H1 (cell line): Measurements from ENCODE around the gene SLC25A45. TPM values are rescaled to one million over a fixed set of nuclear protein-coding genes. Genes with fewer than 3 reads are reported as not detected.

ENCODE experiments used
- CTCF ChIA-PET: fragments of 300-600 bp; sonication (Branson Sonifier 250); formaldehyde crosslinking; loops from one replicate; lab custom pipeline; 2021; ENCODE audit not compliant: partially characterized antibody; lab: Charles Lee
- POLR2A ChIA-PET: fragments of 300-600 bp; sonication (Branson Sonifier 250); formaldehyde crosslinking; loops from one replicate; lab custom pipeline; 2021; ENCODE audit warnings: inconsistent platforms; ENCODE audit not compliant: partially characterized antibody; lab: Charles Lee
- DNase-seq, 2 experiments: peaks; one replicate each; pipeline versions ENCODE4 v3.0.0 to v3.0.0-alpha.2; 2010 to 2022; ENCODE audit warnings: low spot score in 2 of 2, low read depth in 1 of 2, mixed read lengths in 1 of 2
- FAIRE-seq: peaks from 2 replicates; lab custom pipeline; 2011; peaks lifted over from hg19 to GRCh38; lab: Jason Lieb, UNC
- H2AFZ ChIP-seq: 2 replicates; pipeline ENCODE4 v1.8.1; 2012; ENCODE audit warnings: low read length, inconsistent platforms
- H2AK5ac ChIP-seq: 2 replicates; pipeline ENCODE4 v1.6.1; 2013; ENCODE audit warnings: low read depth, low read length
- H2BK120ac ChIP-seq: replicated peaks from 2 replicates; pipeline ENCODE3; 2013; ENCODE audit warnings: low read depth, low read length, inconsistent platforms
- H2BK12ac ChIP-seq: 2 replicates; pipeline ENCODE4 v1.6.1; 2013; ENCODE audit warnings: low read depth, low read length
- H2BK15ac ChIP-seq: 2 replicates; pipeline ENCODE4 v1.6.1; 2013; ENCODE audit warnings: low read length
- H2BK20ac ChIP-seq: 2 replicates; pipeline ENCODE4 v1.6.1; 2013; ENCODE audit warnings: low read length
- H2BK5ac ChIP-seq: 2 replicates; pipeline ENCODE4 v1.6.1; 2013; ENCODE audit warnings: low read depth, low read length
- H3K14ac ChIP-seq: 2 replicates; pipeline ENCODE4 v1.6.1; 2013; ENCODE audit warnings: inconsistent platforms; ENCODE audit not compliant: insufficient read length
- H3K18ac ChIP-seq: 2 replicates; pipeline ENCODE4 v1.6.1; 2013; ENCODE audit warnings: low read length; ENCODE audit errors: extremely low read depth
- H3K23ac ChIP-seq: 2 replicates; pipeline ENCODE4 v1.6.1; 2013; ENCODE audit warnings: inconsistent platforms; ENCODE audit not compliant: insufficient read length
- H3K23me2 ChIP-seq: 2 replicates; pipeline ENCODE4 v1.6.1; 2013; ENCODE audit warnings: low read depth, low read length
- H3K27ac ChIP-seq: 2 replicates; pipeline ENCODE4 v1.6.1; 2011; ENCODE audit warnings: low read depth, low read length, inconsistent platforms
- H3K27me3 ChIP-seq, 4 experiments: replicated peaks in 1 of 4; 1 replicate in 1 of 4; 2 replicates in 3 of 4; pipeline versions ENCODE4 v1.6.1 to v1.8.1; 2011 to 2013; ENCODE audit warnings: low read length in 3 of 4, mild to moderate bottlenecking in 3 of 4, inconsistent platforms in 2 of 4, mixed read lengths in 2 of 4, moderate library complexity in 1 of 4; ENCODE audit not compliant: control insufficient read depth in 3 of 4, insufficient read depth in 3 of 4; ENCODE audit errors: extremely low read depth in 1 of 4
- H3K36me3 ChIP-seq, 4 experiments: 2 replicates each; pipeline versions ENCODE4 v1.6.1 to v1.8.1; 2011 to 2013; ENCODE audit warnings: mild to moderate bottlenecking in 4 of 4, low read length in 3 of 4, moderate library complexity in 2 of 4, control low read depth in 1 of 4, inconsistent platforms in 1 of 4; ENCODE audit not compliant: insufficient read depth in 4 of 4, control insufficient read depth in 2 of 4
- H3K4ac ChIP-seq: replicated peaks from 2 replicates; pipeline ENCODE3; 2013; ENCODE audit warnings: low read length, low read depth, mixed read lengths, inconsistent platforms; ENCODE audit not compliant: insufficient read length
- H3K4me1 ChIP-seq, 4 experiments: replicated peaks in 1 of 4; 1 replicate in 1 of 4; 2 replicates in 3 of 4; pipeline versions ENCODE4 v1.6.1 to v1.8.1; 2011 to 2013; ENCODE audit warnings: low read length in 3 of 4, inconsistent platforms in 2 of 4, mixed read lengths in 1 of 4; ENCODE audit not compliant: insufficient read depth in 4 of 4, control insufficient read depth in 3 of 4
- H3K4me2 ChIP-seq, 2 experiments: 2 replicates each; pipeline versions ENCODE4 v1.6.1 to v1.8.1; 2011 to 2013; ENCODE audit warnings: low read depth in 2 of 2, low read length in 2 of 2, control low read depth in 1 of 2, inconsistent platforms in 1 of 2, mild to moderate bottlenecking in 1 of 2; ENCODE audit not compliant: insufficient read depth in 1 of 2
- H3K4me3 ChIP-seq, 4 experiments: fragments of 200-600, 300-600 bp in 1 of 4; sonication (generic), shearing (Covaris generic), sonication (Bioruptor Twin) in 1 of 4; 2 replicates each; pipeline versions ENCODE4 v1.5.1 to v1.8.1; 2011 to 2016; ENCODE audit warnings: low read length in 4 of 4, low read depth in 3 of 4, control low read depth in 2 of 4, inconsistent platforms in 2 of 4, mild to moderate bottlenecking in 2 of 4, mixed read lengths in 1 of 4, moderate library complexity in 1 of 4; ENCODE audit not compliant: insufficient read depth in 2 of 4; ENCODE audit errors: extremely low read depth in 1 of 4
- H3K56ac ChIP-seq: replicated peaks from 2 replicates; pipeline ENCODE3; 2013; ENCODE audit warnings: low read depth, mild to moderate bottlenecking, mixed read lengths, low read length, inconsistent platforms; ENCODE audit not compliant: insufficient read length
- H3K79me1 ChIP-seq: 2 replicates; pipeline ENCODE4 v1.6.1; 2013; ENCODE audit warnings: low read depth, low read length, control low read depth
- H3K79me2 ChIP-seq, 2 experiments: 2 replicates each; pipeline versions ENCODE4 v1.6.1 to v1.8.1; 2012 to 2013; ENCODE audit warnings: low read length in 2 of 2, mild to moderate bottlenecking in 2 of 2, inconsistent platforms in 1 of 2; ENCODE audit not compliant: insufficient read depth in 2 of 2, control insufficient read depth in 1 of 2
- H3K9ac ChIP-seq, 4 experiments: replicated peaks in 1 of 4; 1 replicate in 1 of 4; 2 replicates in 3 of 4; pipeline versions ENCODE4 v1.6.1 to v1.8.1; 2011 to 2013; ENCODE audit warnings: low read depth in 3 of 4, low read length in 3 of 4, control low read depth in 2 of 4, mild to moderate bottlenecking in 2 of 4, moderate library complexity in 2 of 4, inconsistent platforms in 1 of 4; ENCODE audit errors: extremely low read depth in 1 of 4
- H3K9me3 ChIP-seq, 2 experiments: 2 replicates each; pipeline versions ENCODE4 v1.6.1 to v1.8.1; 2012 to 2013; ENCODE audit warnings: mild to moderate bottlenecking in 2 of 2, moderate library complexity in 2 of 2, control low read depth in 1 of 2, inconsistent platforms in 1 of 2, low read depth in 1 of 2, low read length in 1 of 2, mixed read lengths in 1 of 2; ENCODE audit not compliant: insufficient read depth in 2 of 2
- H4K20me1 ChIP-seq, 2 experiments: replicated peaks in 1 of 2; 2 replicates each; pipeline versions ENCODE3 to v1.8.1; 2011 to 2013; ENCODE audit warnings: inconsistent platforms in 2 of 2, low read length in 2 of 2, mild to moderate bottlenecking in 1 of 2; ENCODE audit not compliant: insufficient read depth in 2 of 2, control insufficient read depth in 1 of 2
- H4K5ac ChIP-seq: 2 replicates; pipeline ENCODE4 v1.6.1; 2013; ENCODE audit warnings: low read length, low read depth, mixed read lengths, inconsistent platforms; ENCODE audit not compliant: insufficient read length
- H4K8ac ChIP-seq: 2 replicates; pipeline ENCODE4 v1.8.0; 2013; ENCODE audit warnings: mild to moderate bottlenecking, moderate library complexity, low read length, inconsistent platforms; ENCODE audit not compliant: insufficient read depth; ENCODE audit errors: extremely low read depth
- H4K91ac ChIP-seq: replicated peaks from 2 replicates; pipeline ENCODE3; 2013; ENCODE audit warnings: low read length, mixed read lengths, inconsistent platforms; ENCODE audit not compliant: insufficient read length
- ATF2 ChIP-seq: IDR thresholded peaks from 2 replicates; pipeline ENCODE4 v1.6.1; 2012; ENCODE audit warnings: low read length, inconsistent platforms
- BRCA1 ChIP-seq: IDR thresholded peaks from 2 replicates; pipeline ENCODE4 v1.6.1; 2012; ENCODE audit warnings: low read depth, low read length, improper control_type of control experiment
- CTBP2 ChIP-seq: IDR thresholded peaks from 2 replicates; pipeline ENCODE4 v1.7.0; 2011; ENCODE audit warnings: borderline replicate concordance, mild to moderate bottlenecking, moderate library complexity, mixed read lengths, low read length; ENCODE audit not compliant: insufficient read depth, insufficient read length
- EGR1 ChIP-seq: IDR thresholded peaks from 2 replicates; pipeline ENCODE4 v1.6.1; 2011; ENCODE audit warnings: low read depth, low read length, borderline replicate concordance
- FOSL1 ChIP-seq: IDR thresholded peaks from 2 replicates; pipeline ENCODE4 v1.6.1; 2011; ENCODE audit warnings: mild to moderate bottlenecking, low read depth, low read length, moderate library complexity; ENCODE audit not compliant: insufficient read depth
- JUND ChIP-seq: IDR thresholded peaks from 2 replicates; pipeline ENCODE4 v1.6.1; 2011; ENCODE audit warnings: mild to moderate bottlenecking, improper control_type of control experiment, low read length
- MAFK ChIP-seq: IDR thresholded peaks from 2 replicates; pipeline ENCODE4 v1.6.1; 2012; ENCODE audit warnings: low read depth, mild to moderate bottlenecking, improper control_type of control experiment, low read length
- POLR2AphosphoS5 ChIP-seq: IDR thresholded peaks from 2 replicates; pipeline ENCODE4 v1.6.1; 2011; ENCODE audit warnings: low read depth, low read length
- RNF2 ChIP-seq: fragments of 200-900, 300-1000 bp; sonication (generic); IDR thresholded peaks from 2 replicates; pipeline ENCODE4 v1.7.1; 2016; ENCODE audit warnings: borderline replicate concordance, low read depth, mild to moderate bottlenecking, antibody characterized with exemption, low read length; ENCODE audit not compliant: poor library complexity, severe bottlenecking; ENCODE audit errors: missing control alignments
- RXRA ChIP-seq: IDR thresholded peaks from 2 replicates; pipeline ENCODE4 v1.6.1; 2011; ENCODE audit warnings: low read depth, mild to moderate bottlenecking, low read length, moderate library complexity; ENCODE audit not compliant: insufficient read depth
- WGBS, 2 experiments: shearing (Covaris generic) in 1 of 2; methylation state at CpG; one replicate each; pipeline versions ENCODE4 v1.1.6 to v1.1.7; 2013 to 2015; ENCODE audit warnings: low lambda C conversion rate in 2 of 2, mixed read lengths in 2 of 2, inconsistent platforms in 1 of 2, low coverage in 1 of 2, missing lambda C conversion rate in 1 of 2; ENCODE audit not compliant: insufficient replicate concordance in 2 of 2, insufficient coverage in 1 of 2, insufficient read length in 1 of 2; ENCODE audit errors: extremely low coverage in 1 of 2, missing lambda C conversion rate in 1 of 2; 5-methylcytosine and 5-hydroxymethylcytosine counted together
- polyA plus RNA-seq, 7 experiments: library from polyadenylated mRNA; depleted of rRNA in 3 of 7; stranded (reverse) in 5 of 7; unstranded in 2 of 7; fragments of >200 nt in 5 of 7; fragments of 200-250 nt in 2 of 7; gene quantifications; 1 replicate in 5 of 7; 2 replicates in 1 of 7; 4 replicates in 1 of 7; pipeline versions ENCODE4 v1.2.1 to v1.2.3, GENCODE V29; 2011 to 2013; ENCODE audit warnings: missing spikeins in 2 of 7, mixed read lengths in 2 of 7
- total RNA-seq: library from RNA; stranded (reverse); fragmentation: NEBNext Ultra II Directional; extraction: Animal tissue kit (Norgen Biotek cat#: 25700); gene quantifications from 2 replicates; pipeline ENCODE4 v1.2.1, GENCODE V29; 2021

SLC25A45 gene
- total and polyA plus RNA-seq, 2 of the 8 experiments (the other 6 are each of a cell fraction or from before 2014, with no cell fraction given): 0.54 to 0.59 TPM

DNA sequence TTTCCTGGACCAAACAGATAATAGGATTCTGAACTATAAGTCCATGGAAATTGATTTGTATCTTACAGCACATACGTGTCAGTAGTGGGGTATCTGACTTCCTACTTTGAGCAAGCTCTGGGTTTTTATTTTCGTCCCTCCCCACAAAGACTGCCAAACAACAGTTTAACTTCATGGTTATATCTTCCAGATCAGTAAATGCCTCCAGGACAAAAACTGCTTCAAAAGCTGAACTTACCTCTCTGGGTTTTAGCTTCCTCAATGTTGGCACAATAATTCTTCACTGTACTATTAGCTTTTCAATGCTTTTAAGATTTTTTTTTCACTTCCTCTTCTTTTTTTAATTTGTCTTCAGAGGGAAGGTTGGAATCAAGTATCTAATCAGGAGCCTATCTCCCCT lies 53.0 kb downstream of the SLC25A45 start:
- no peak overlapping the region for H3K27ac ChIP-seq
- H3K4ac ChIP-seq: no peak overlapping the region
- H2AFZ ChIP-seq: no peak overlapping the region
- peaks cover 1% of the 10 kb centered on the region for H3K79me1 ChIP-seq
- H3K14ac ChIP-seq: no peak overlapping the region
- peaks cover 0 to under 1% (median under 1%) of the 10 kb centered on the region in 4 experiments; a peak in 3 of 7 replicates for H3K4me1 ChIP-seq
- no peaks in the 10 kb centered on the region for H3K36me3 ChIP-seq
- no peak overlapping the region for H2BK12ac ChIP-seq
- no peak overlapping the region for H2BK20ac ChIP-seq
- no peak overlapping the region for H2AK5ac ChIP-seq
- H3K56ac ChIP-seq: no peak overlapping the region
- 78% methylated on average over 2 of the region's 2 CpGs; no CpG with 5 or more reads in 1 of the 2 experiments for WGBS, 2 experiments
- no peak overlapping the region for H3K9ac ChIP-seq
- no peak overlapping the region for H4K91ac ChIP-seq
- no peak overlapping the region for H2BK120ac ChIP-seq
- no peak overlapping the region for H3K18ac ChIP-seq
- CTCF ChIA-PET: interaction anchor here (0.6 to 52.8 kb wide), 35 partner anchors 9 to 219 kb away, joined by 3 to 1179 read pairs (median 4); partner anchors contain the start of genes CDC42EP2, POLA2 and TM7SF2
- H4K20me1 ChIP-seq: no peaks in the 10 kb centered on the region
- no peaks in the 10 kb centered on the region for H3K9me3 ChIP-seq
- H4K5ac ChIP-seq: no peak overlapping the region
- no peak overlapping the region for H3K23ac ChIP-seq
- no peaks in the 10 kb centered on the region for H3K23me2 ChIP-seq
- H3K4me3 ChIP-seq: no peak overlapping the region
- no peak overlapping the region for H4K8ac ChIP-seq
- FAIRE-seq (no peak), DNase-seq (no peak)
- H3K4me2 ChIP-seq: no peak overlapping the region; a peak in 1 of 4 replicates
- no peaks in the 10 kb centered on the region; a peak in 1 of 7 replicates for H3K27me3 ChIP-seq
- no peak overlapping the region for H2BK5ac ChIP-seq
- H3K79me2 ChIP-seq: peaks cover 0 to 3% of the 10 kb centered on the region in 2 experiments; a peak in 2 of 4 replicates
- POLR2A ChIA-PET: interaction anchor here (0.6 to 20.9 kb wide), 15 partner anchors 8 to 173 kb away, joined by 3 to 208 read pairs (median 3); partner anchors contain the start of genes CDC42EP2 and NEAT1
- no peak overlapping the region for H2BK15ac ChIP-seq
- TF ChIP-seq EGR1: no peak
- no peak for TF ChIP-seq FOSL1
- TF ChIP-seq POLR2AphosphoS5: no peak
- no peak for TF ChIP-seq RNF2
- TF ChIP-seq ATF2: no peak
- TF ChIP-seq JUND: no peak
- TF ChIP-seq BRCA1: no peak
- no peak for TF ChIP-seq CTBP2
- TF ChIP-seq MAFK: no peak
- no peak for TF ChIP-seq RXRA
